Fibroblast of the aortic adventitia (primary cell): Measurements from ENCODE around the gene AGPAT4. TPM values are rescaled to one million over a fixed set of nuclear protein-coding genes. Genes with fewer than 3 reads are reported as not detected.

Experiments
- DNase-seq: peaks from one replicate; pipeline ENCODE4 v3.0.0-alpha.2; 2010; ENCODE audit warnings: low read depth
- H3K4me3 ChIP-seq: 2 replicates; pipeline ENCODE4 v1.5.1; 2011; ENCODE audit warnings: low read depth, mild to moderate bottlenecking, control low read depth, low read length, moderate library complexity
- total RNA-seq: library from RNA; depleted of rRNA; stranded (reverse); fragments of >200 nt; gene quantifications from 2 replicates; pipeline ENCODE4 v1.2.3, GENCODE V29; 2012; ENCODE audit warnings: low replicate concordance
- TF ChIP-seq, protein P1 (sequence below): IDR thresholded peaks from 2 replicates; pipeline ENCODE4 v1.5.1; 2011; ENCODE audit warnings: mild to moderate bottlenecking, low read length, control low read depth, inconsistent platforms; ENCODE audit not compliant: insufficient read depth

Gene AGPAT4
- total RNA-seq, 1 donor, result 11.6 TPM

DNA sequence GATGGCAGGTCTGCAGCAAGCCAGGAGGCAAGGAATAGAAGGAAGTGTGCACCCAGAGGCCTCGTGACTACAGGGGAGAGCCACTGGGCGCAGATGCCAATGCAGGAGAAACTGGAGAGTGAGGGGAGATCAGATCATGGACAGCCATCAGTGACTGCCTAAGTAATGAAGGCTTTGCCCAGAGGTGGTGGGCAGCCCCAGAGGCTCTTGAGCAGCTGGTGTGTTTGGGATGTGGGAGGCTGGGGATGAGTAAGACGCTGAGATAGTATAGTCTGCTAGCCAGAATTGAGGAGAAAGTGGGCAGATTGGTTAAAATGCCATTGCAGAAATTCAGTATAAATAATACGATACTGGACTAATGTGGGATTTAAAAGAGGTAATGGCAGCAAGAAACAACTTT, 170.4 kb downstream of the AGPAT4 start:
- H3K4me3 ChIP-seq, result no peak overlapping the region
- TF ChIP-seq, protein P1, sequence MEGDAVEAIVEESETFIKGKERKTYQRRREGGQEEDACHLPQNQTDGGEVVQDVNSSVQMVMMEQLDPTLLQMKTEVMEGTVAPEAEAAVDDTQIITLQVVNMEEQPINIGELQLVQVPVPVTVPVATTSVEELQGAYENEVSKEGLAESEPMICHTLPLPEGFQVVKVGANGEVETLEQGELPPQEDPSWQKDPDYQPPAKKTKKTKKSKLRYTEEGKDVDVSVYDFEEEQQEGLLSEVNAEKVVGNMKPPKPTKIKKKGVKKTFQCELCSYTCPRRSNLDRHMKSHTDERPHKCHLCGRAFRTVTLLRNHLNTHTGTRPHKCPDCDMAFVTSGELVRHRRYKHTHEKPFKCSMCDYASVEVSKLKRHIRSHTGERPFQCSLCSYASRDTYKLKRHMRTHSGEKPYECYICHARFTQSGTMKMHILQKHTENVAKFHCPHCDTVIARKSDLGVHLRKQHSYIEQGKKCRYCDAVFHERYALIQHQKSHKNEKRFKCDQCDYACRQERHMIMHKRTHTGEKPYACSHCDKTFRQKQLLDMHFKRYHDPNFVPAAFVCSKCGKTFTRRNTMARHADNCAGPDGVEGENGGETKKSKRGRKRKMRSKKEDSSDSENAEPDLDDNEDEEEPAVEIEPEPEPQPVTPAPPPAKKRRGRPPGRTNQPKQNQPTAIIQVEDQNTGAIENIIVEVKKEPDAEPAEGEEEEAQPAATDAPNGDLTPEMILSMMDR, result no peak
- DNase-seq, result no peak

DNA sequence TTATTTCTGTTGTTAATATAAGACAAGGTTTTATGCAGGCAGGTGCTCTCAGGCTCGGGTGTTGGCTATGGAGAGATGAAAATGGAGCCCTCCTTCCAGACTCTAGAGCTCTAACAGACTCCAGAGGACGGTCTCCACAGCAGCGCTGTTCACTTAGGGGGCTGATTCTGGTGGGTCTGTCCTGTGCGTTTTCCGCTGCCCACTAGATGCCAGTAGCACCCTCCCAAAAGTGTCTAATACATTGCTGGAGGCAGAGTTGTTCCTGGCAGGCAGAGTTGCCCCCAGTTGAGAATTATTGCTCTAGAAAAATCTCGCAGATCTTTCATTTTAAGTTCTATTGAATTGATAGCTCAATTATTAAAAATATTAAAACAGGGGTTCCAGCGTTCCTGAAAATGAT, 172.3 kb downstream of the AGPAT4 start:
- H3K4me3 ChIP-seq, result no peak overlapping the region
- TF ChIP-seq, protein P1, result peak; percentile 14
- DNase-seq, result no peak

DNA sequence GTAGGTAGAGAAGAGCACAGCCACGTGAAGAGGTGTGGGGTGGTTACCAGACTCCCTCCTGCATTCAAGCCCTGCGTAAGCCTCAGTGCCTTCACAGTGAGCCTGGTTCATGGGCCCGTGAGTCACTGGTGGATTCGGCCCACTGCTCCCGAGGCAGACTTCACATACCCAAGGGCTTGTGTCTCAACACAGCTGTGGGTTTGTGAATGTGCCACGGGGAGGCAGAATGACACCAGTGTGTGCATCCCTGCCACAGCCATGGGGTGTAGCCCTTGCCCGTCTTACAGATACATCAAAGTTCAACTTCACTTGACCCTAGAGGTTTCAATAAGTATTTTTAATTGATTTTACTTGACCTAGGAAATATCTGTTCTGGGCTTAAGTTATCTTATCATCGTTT, 173.8 kb downstream of the AGPAT4 start:
- no peak for DNase-seq
- H3K4me3 ChIP-seq, result no peak overlapping the region
- TF ChIP-seq, protein P1, result no peak

DNA sequence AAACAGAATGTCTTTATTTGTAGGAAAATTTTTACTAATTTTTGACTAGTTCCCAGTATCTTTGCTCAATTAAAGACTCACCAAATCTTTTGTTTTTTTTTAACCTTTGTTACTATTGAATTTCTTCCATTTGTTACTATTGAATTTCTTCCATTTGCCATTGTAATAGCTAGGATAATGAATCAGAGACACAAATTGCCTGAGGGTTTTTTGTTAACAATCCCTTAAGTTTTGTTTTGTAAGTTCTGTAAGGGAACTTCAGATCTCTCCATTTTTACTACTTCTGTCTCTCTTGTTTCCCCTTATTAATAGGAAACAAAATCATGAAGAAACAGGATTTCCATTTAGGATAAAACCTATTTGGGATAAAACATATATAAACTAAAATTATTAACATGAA, 177.9 kb downstream of the AGPAT4 start:
- no peak for DNase-seq
- TF ChIP-seq, protein P1, result no peak
- no peak overlapping the region for H3K4me3 ChIP-seq

DNA sequence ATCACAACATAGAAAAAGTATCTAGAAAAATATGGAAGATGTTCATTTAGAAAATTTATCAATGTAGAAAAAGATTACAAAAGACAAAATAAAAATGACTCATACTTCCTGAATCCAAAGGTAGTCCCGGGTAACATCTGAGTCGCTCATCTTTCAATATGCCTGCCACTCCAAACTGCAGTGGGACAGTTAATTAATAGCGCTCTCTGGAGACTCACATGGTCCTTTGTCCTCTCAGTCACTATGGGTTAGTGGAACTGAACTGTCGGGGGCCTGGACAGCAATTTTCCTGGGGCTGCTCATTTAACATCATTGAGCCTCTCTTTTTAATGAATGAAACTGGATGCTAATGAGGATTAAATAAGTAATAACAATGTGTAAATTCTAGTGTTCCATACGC, 178.9 kb downstream of the AGPAT4 start:
- DNase-seq, result no peak
- H3K4me3 ChIP-seq, result no peak overlapping the region
- TF ChIP-seq, protein P1, result no peak

DNA sequence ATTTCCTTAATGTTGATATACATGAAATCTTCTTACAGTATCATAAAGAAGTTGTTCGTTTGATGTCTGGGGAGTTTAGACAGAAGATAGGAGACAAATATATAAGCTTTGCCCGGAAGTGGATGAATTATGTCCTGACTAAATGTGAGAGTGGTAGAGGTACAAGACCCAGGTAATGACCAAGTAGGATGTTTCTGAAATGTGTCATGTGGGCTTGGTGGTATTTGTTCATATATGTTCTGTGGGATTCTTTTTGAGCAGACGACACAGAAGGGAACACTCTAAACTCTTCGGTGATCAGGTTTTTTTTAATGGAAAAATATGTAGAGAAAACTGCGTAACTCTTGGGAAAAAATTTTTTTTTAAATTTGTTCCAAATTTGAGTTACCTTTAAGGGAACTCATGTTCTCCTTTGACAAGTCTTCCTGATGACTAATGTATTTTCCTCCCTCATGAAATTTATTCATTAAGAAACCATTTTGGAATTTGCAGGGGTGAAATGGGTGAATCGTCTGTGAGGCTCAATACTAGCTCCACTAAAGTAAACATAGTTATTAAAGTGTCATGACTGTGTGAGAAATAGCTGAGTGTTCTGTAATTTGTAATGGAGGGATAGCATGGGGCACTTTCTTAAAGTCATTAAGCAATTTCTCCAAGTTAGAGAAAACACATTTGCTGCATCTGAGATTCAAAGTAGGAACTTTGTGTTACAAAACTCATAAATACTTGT, 181.7 kb downstream of the AGPAT4 start:
- TF ChIP-seq, protein P1, result no peak
- DNase-seq, result peak; percentile 12
- H3K4me3 ChIP-seq, result no peak overlapping the region

DNA sequence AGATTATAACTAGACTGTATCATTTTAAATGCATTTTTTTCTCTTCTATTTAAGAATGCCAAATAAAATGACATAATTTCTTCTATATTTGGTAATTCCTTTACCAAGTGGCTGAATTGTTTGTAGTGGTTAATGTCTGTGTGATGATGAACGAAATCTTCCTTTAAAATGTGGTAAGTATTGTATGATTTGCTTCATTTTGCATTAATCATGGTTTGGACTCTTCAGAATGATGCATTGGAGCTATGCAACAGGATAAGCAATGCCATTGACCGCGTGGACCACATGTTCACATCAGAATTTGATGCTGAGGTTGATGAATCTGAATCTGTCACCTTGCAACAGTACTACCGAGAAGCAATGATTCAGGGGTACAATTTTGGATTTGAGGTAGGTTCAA, 182.7 kb downstream of the AGPAT4 start:
- TF ChIP-seq, protein P1, result no peak
- no peak overlapping the region for H3K4me3 ChIP-seq

More for the DNA sequence above, 182.7 kb downstream of the AGPAT4 start:
- no peak for DNase-seq
